22Rv1 (cell line): Measurements from ENCODE around the gene ZNF235.
"Not testable (repeated sequence)": the region's sequence is repeated elsewhere in the genome, so short reads cannot be mapped to it uniquely, and the experiment has no call there.

Experiments
- H3K27ac ChIP-seq: fragments of 450-650 bp; 2 replicates; pipeline ENCODE4 v1.5.1; 2017
- ZFX ChIP-seq: fragments of 450-650 bp; IDR thresholded peaks from 2 replicates; pipeline ENCODE4 v1.6.1; 2017; ENCODE audit warnings: antibody characterized with exemption, borderline replicate concordance
- TF ChIP-seq, protein P1 (sequence below): fragments of 450-650 bp; IDR thresholded peaks from 2 replicates; pipeline ENCODE4 v1.5.1; 2017; ENCODE audit warnings: mild to moderate bottlenecking

Gene ZNF235

DNA sequence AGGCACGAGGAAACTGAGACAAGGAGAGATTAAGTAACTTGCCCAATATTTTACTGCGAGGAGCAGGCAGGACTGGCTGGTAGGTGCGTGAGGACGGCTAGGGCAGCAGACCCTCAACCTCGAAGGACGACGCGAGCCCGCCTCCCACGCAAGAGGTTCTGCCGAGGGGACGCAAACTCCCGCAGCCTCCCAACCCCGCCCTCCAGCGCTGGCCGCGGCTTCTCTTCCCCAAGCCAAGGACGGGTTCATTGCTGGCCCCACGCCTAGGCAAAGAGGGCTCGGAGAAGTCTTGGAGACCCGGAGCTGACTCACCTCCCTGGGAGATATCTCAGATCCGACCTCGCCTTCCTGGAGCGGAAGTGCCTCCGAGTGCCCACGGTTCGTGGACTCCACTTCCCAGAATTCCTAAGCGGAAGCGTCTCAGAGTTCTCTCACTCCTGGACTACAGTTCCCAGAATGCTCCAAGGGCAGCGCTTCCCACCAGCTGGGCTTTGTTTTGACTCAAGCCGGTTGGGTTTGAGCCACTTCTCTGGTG, at the start of gene ZNF235:
ZNF235 (minus strand) TSS at position 367 of the 535 bp plus-strand sequence. CDS start 1,621 bp downstream, outside the sequence.
- peak within 1 kb of the TSS; percentile 78 for H3K27ac ChIP-seq
- TF ChIP-seq, protein P1, sequence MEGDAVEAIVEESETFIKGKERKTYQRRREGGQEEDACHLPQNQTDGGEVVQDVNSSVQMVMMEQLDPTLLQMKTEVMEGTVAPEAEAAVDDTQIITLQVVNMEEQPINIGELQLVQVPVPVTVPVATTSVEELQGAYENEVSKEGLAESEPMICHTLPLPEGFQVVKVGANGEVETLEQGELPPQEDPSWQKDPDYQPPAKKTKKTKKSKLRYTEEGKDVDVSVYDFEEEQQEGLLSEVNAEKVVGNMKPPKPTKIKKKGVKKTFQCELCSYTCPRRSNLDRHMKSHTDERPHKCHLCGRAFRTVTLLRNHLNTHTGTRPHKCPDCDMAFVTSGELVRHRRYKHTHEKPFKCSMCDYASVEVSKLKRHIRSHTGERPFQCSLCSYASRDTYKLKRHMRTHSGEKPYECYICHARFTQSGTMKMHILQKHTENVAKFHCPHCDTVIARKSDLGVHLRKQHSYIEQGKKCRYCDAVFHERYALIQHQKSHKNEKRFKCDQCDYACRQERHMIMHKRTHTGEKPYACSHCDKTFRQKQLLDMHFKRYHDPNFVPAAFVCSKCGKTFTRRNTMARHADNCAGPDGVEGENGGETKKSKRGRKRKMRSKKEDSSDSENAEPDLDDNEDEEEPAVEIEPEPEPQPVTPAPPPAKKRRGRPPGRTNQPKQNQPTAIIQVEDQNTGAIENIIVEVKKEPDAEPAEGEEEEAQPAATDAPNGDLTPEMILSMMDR, result no peak
- no peak for TF ChIP-seq ZFX

DNA sequence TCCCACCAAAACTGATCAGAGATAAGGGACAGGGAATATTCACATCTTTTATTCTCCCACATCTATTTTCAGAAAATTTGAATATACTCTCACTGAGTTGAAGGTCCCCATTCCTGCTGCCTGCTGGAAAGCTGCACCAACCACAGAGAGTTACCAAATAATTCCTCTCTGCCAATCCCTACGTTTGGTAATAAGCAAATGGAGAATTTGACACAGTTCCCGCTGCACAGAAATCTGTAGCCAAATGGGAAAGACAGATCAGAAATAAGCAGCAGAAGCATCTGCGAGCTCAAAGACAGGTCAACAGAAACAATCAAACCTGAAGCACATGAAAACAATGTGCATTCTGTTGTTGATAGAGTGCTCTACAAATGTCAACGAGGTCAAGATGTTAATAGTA, 41.7 kb upstream of the ZNF235 start:
- H3K27ac ChIP-seq, result no peak overlapping the region
- no peak for TF ChIP-seq ZFX
- TF ChIP-seq, protein P1, result no peak

DNA sequence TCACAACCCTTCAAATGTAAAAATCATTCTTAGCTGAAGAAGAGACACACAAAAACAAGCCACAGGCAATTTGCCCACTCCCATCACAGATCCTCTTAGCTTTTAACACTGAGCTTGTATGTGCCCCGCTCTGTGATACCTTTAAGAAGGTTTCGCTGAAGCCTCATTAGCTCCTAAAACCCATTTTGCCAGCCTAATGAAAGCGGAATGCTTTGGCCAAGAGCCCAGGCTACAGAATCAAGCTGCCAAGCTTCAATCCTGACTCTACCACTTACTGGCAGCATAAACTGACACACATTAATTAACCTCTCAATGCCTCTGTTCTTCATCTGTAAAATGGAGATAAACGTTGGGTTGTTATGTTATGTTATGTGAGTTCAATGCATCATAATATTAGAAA, 41.1 kb upstream of the ZNF235 start:
- TF ChIP-seq, protein P1, result no peak
- no peak for TF ChIP-seq ZFX
- H3K27ac ChIP-seq, result no peak overlapping the region

DNA sequence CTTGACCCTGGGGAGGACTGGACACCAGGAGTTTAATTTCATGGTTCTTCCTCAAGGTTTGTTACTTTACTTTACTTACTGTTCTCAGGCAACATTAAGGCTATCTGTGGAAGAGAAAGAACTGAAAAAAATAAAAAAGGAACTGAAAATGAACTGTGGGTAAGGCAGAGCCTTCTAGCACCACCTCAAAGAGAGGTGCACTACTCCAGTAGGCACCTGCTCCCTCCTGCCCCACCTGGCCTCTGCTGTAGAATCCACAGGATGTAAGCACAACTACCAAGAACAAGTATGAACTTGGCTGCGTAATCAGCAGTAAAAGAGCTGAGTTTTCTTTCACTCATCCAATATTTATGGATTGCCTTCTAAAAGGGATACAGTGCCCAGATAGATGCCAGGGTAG, 39.4 kb upstream of the ZNF235 start:
- H3K27ac ChIP-seq, result no peak overlapping the region
- no peak for TF ChIP-seq ZFX
- TF ChIP-seq, protein P1, result no peak

DNA sequence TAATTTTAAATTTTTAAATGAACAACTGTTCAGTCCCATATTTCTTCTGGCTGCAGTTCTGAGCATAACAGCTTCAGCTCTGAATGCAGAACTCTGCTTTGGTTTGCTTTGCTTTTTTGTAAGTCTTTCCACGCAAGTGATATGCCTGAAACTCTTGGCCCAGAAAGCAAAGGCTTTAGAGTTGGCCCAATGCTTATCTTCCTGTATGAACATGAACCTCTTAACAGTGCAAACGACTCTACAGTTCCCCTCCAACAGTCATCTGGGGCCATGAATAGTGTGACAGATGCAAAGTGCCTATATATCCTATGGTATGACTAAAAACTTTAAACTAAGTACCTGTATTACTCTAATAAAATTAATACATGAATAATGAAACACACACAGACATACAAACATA, 37.0 kb upstream of the ZNF235 start:
- no peak for TF ChIP-seq ZFX
- TF ChIP-seq, protein P1, result no peak
- no peak overlapping the region for H3K27ac ChIP-seq

DNA sequence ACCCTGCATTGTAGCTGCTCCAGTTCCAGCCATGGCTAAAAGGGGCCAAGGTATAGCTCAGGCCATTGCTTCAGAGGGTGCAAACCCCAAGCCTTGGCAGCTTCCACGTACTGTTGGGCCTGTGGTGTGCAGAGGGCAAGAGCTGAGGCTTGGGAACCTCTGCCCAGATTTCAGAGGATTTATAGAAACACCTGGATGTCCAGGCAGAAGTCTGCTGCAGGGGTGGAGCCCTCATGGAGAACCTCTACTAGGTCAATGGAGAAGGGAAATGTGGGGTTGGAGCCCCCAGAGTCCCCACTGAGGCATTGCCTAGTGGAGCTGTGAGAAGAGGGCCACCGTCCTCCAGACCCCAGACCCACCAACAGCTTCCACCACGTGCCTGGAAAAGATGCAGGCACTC, 29.8 kb upstream of the ZNF235 start:
- H3K27ac ChIP-seq, result not testable (repeated sequence)

DNA sequence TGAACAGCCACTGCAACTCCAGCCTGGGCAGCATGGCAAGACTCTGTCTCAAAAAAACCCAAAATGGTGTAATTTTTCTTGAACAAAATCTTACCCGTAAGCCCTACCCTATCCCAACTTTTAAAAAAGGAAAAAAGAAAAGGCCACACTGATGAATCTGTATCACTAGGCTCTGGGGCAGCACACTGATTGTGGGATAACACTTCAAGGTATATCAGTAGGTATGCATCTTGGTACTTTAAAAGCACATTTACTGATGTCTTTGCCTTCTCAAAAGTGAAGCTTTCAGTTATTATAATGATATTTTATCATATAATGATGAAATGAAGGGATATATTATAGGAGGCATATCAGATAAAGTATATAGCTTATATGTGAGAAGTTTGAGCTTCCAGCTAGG, 27.3 kb upstream of the ZNF235 start:
- no peak overlapping the region for H3K27ac ChIP-seq
- TF ChIP-seq ZFX, result no peak
- TF ChIP-seq, protein P1, result no peak

DNA sequence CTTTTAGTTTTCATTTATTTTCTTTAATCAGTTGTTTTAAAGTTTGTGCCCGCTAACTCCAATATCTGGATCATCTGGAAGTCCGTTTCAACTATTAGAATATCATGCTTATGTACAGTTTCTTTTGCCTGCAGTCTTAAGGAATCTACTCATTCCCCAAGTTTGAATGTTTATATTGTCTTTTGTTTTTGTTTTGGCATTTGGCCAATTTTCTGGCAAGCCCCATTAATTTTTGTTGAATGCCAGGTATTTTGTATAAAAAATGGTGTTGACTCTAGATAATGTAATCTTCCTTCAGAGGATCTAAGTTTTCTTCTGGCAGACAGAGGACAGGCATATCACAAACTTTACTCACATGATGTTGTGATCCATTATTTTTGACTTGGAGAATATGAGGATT, 11.1 kb upstream of the ZNF235 start:
- no peak for TF ChIP-seq ZFX
- TF ChIP-seq, protein P1, result no peak

More for the DNA sequence above, 11.1 kb upstream of the ZNF235 start:
- no peak overlapping the region for H3K27ac ChIP-seq
